Progenitor cell of endocrine pancreas (in vitro differentiated cells): ENCODE data around the gene TMED9. TPM values are rescaled to one million over a fixed set of nuclear protein-coding genes. Genes with fewer than 3 reads are reported as not detected.
"Not testable (repeated sequence)": the region's sequence is repeated elsewhere in the genome, so short reads cannot be mapped to it uniquely, and the experiment has no call there.

Experiments used
- DNase-seq: peaks from one replicate; pipeline ENCODE4 v3.0.0; 2021; ENCODE audit warnings: low spot score; ENCODE audit not compliant: unreplicated experiment
- H3K27ac Mint-ChIP-seq: 2 replicates; pipeline ENCODE4 v1.8.0; 2021; ENCODE audit warnings: mild to moderate bottlenecking, moderate library complexity, mixed read lengths
- H3K27me3 Mint-ChIP-seq: 2 replicates; pipeline ENCODE4 v1.8.0; 2021; ENCODE audit warnings: mixed read lengths
- H3K36me3 Mint-ChIP-seq: 2 replicates; pipeline ENCODE4 v1.8.0; 2022; ENCODE audit warnings: mixed read lengths; ENCODE audit not compliant: insufficient read depth
- H3K4me1 Mint-ChIP-seq: 2 replicates; pipeline ENCODE4 v1.8.0; 2021; ENCODE audit warnings: low read depth, mixed read lengths
- H3K4me3 Mint-ChIP-seq: 2 replicates; pipeline ENCODE4 v1.8.0; 2021; ENCODE audit warnings: low read depth, mild to moderate bottlenecking, moderate library complexity, mixed read lengths
- H3K9me3 Mint-ChIP-seq: 2 replicates; pipeline ENCODE4 v1.8.0; 2021; ENCODE audit warnings: low read depth, mixed read lengths
- total RNA-seq: library from RNA; stranded (reverse); gene quantifications from 2 replicates; pipeline ENCODE4 v1.2.1, GENCODE V29; 2021
- TF ChIP-seq, protein P1 (sequence below): fragments of 200-600 bp; sonication (generic); IDR thresholded peaks from one replicate; pipeline ENCODE4 v1.5.0; 2021; ENCODE audit warnings: antibody characterized with exemption, mild to moderate bottlenecking; ENCODE audit not compliant: unreplicated experiment

Gene TMED9
- total RNA-seq, 1 donor from 2014 or later, result 170 TPM

DNA sequence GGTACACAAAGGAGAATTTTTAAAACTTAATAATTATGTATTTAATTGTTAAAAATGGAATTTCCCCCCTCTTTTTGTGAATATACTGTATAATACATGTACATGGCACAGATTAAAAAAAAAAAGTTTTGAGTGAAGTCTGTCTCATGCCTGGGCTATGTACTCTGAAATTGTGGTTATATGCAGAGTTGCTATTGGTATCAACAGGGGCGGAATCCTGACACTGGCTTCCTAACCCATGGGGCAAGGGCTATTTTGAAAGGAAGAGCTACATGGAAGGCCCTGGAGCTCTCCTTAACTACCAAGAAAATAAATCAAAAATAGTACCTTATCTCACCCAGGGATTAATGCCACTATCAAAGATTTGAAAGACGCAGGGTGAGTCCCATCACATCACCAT lies 36.8 kb upstream of the TMED9 start:
- peaks cover 3% of the 10 kb centered on the region for H3K36me3 Mint-ChIP-seq
- H3K4me3 Mint-ChIP-seq, result peak overlapping the region; percentile 77
- TF ChIP-seq, protein P1, sequence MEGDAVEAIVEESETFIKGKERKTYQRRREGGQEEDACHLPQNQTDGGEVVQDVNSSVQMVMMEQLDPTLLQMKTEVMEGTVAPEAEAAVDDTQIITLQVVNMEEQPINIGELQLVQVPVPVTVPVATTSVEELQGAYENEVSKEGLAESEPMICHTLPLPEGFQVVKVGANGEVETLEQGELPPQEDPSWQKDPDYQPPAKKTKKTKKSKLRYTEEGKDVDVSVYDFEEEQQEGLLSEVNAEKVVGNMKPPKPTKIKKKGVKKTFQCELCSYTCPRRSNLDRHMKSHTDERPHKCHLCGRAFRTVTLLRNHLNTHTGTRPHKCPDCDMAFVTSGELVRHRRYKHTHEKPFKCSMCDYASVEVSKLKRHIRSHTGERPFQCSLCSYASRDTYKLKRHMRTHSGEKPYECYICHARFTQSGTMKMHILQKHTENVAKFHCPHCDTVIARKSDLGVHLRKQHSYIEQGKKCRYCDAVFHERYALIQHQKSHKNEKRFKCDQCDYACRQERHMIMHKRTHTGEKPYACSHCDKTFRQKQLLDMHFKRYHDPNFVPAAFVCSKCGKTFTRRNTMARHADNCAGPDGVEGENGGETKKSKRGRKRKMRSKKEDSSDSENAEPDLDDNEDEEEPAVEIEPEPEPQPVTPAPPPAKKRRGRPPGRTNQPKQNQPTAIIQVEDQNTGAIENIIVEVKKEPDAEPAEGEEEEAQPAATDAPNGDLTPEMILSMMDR, result no peak
- DNase-seq, result no peak
- H3K27me3 Mint-ChIP-seq, result no peaks in the 10 kb centered on the region
- H3K27ac Mint-ChIP-seq, result no peak overlapping the region
- peaks cover 35% of the 10 kb centered on the region for H3K4me1 Mint-ChIP-seq
- no peaks in the 10 kb centered on the region for H3K9me3 Mint-ChIP-seq

DNA sequence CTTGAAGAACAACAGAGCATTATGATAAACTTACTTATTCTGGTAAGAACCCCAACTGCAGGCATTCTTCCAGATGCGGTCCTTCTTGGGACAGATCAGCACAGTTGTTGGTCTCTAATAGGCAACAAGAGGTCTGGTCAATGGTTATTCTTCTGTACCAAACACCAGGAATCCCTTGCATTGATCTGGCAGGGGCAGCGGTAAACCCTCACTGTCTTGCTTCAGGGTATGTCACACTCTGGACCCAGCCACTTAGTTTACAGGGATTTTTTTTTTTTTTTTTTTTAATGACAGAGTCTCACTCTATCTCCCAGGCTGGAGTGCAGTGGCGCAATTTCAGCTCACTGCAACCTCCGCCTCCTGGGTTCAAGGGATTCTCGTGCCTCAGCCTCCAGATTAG lies 36.3 kb upstream of the TMED9 start:
- H3K36me3 Mint-ChIP-seq, result peaks cover 3% of the 10 kb centered on the region
- no peaks in the 10 kb centered on the region for H3K27me3 Mint-ChIP-seq
- TF ChIP-seq, protein P1, result no peak
- H3K4me1 Mint-ChIP-seq, result peaks cover 35% of the 10 kb centered on the region
- peak overlapping the region; percentile 77 for H3K4me3 Mint-ChIP-seq
- DNase-seq, result no peak
- H3K27ac Mint-ChIP-seq, result no peak overlapping the region
- no peaks in the 10 kb centered on the region for H3K9me3 Mint-ChIP-seq

DNA sequence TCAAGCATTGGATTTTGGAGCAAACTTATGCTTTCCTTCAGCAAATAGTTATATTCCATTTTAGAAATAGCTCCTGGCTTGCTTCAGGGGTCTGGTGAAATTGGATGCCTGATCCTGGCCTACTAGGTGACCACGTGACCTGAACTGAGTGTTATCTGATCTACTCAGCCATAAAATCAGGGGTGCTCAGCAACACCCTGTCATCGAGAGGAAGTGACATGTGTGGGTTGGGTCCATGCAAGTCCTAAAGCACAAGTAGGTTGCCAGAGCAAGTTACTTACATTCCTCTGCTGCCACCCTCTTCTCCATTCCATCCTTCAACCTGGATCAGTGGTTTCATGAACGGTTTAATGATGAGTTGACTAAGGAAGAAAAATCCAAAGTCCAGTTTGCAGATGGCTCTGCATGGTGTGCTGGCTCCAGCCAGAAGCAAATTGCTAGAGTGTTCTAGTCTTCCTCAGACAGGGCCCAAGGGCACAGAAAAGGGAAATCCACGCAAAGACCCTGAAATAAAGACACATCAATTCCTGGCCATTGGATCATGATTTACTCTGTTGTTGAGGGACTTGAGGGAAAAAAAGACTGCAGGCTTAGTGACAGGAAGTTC lies 34.9 kb upstream of the TMED9 start:
- DNase-seq, result no peak
- Mint-ChIP-seq H3K36me3 (peaks cover 3% of the 10 kb centered on the region), H3K27ac (peak overlapping the region; percentile 29), H3K4me3 (no peak overlapping the region), H3K9me3 (peaks cover 6% of the 10 kb centered on the region), H3K4me1 (peaks cover 32% of the 10 kb centered on the region), H3K27me3 (no peaks in the 10 kb centered on the region)
- TF ChIP-seq, protein P1, result no peak

DNA sequence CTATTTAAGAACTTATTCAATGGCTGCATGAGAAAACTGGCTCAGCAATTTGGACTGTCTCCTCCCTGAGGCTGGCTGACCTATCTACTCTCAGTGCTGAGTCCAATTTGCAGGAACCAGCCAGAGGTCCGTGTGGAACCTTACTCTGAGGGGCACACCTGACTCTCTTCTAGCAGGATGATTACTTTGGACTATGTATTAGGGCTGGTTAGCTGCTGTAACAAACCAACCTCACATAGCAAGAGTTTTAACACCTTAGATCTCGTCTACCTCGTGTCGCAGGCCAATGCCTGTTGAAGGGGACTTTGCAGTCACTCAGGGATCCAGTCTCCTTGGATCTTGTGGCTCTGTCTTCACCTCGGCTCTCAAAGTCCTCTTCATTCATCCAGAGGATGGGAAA lies 34.2 kb upstream of the TMED9 start:
- TF ChIP-seq, protein P1, result no peak
- Mint-ChIP-seq H3K27ac (no peak overlapping the region), H3K9me3 (peaks cover 6% of the 10 kb centered on the region), H3K27me3 (no peaks in the 10 kb centered on the region), H3K36me3 (peaks cover 3% of the 10 kb centered on the region), H3K4me3 (no peak overlapping the region), H3K4me1 (peaks cover 27% of the 10 kb centered on the region)
- DNase-seq, result no peak

DNA sequence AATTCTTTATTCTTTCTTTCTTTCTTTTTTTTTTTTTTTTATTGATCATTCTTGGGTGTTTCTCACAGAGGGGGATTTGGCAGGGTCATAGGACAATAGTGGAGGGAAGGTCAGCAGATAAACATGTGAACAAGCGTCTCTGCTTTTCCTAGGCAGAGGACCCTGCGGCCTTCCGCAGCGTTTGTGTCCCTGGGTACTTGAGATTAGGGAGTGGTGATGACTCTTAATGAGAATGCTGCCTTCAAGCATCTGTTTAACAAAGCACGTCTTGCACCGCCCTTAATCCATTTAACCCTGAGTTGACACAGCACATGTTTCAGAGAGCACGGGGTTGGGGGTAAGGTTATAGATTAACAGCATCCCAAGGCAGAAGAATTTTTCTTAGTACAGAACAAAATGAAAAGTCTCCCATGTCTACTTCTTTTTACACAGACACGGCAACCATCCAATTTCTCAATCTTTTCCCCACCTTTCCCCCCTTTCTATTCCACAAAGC lies 32.5 kb upstream of the TMED9 start:
- Mint-ChIP-seq H3K4me1 (peaks cover 19% of the 10 kb centered on the region), H3K4me3 (peak overlapping the region; percentile 24), H3K27ac (peak overlapping the region; percentile 94)
- not testable (repeated sequence) for DNase-seq, H3K36me3 Mint-ChIP-seq, H3K27me3 Mint-ChIP-seq, H3K9me3 Mint-ChIP-seq

DNA sequence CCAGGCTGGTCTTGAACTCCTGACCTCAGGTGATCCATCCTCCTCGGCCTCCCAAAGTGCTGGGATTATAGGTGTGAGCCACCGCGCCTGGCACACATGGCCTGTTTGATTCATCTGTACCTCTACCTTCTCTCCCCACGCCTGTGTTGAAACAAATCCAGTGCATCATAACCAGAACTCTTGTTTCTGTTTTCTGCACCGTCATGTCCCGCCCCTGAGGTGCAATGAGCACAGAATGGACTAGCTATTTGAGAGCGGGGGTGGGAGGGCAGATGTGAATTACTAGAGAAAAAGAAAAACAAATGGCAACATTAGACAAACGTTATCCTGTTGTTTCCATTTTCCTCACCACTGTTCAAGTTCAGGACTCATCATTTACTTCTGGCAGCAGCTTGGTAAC lies 27.0 kb upstream of the TMED9 start:
- Mint-ChIP-seq H3K4me1 (peaks cover 7% of the 10 kb centered on the region), H3K4me3 (no peak overlapping the region), H3K27ac (no peak overlapping the region), H3K9me3 (peaks cover 6% of the 10 kb centered on the region), H3K36me3 (peaks cover 2% of the 10 kb centered on the region), H3K27me3 (peaks cover 3% of the 10 kb centered on the region)
- TF ChIP-seq, protein P1, result no peak
- no peak for DNase-seq
